A673 (cell line): Measurements from ENCODE around the gene RFC1. TPM values are rescaled to one million over a fixed set of nuclear protein-coding genes. Genes with fewer than 3 reads are reported as not detected.

Experiments used
- BruUV-seq: library from RNA; stranded (reverse); fragments of 400-500 nt; replicated peaks from 2 replicates; lab custom pipeline; 2021; lab: Mats Ljungman, UMichigan
- CTCF ChIA-PET: fragments of 300-600 bp; sonication (Branson Sonifier 250); formaldehyde crosslinking; loops from one replicate; lab custom pipeline; 2022; ENCODE audit warnings: antibody characterized with exemption; lab: Charles Lee
- POLR2A ChIA-PET: fragments of 300-600 bp; sonication (Branson Sonifier 250); formaldehyde crosslinking; loops from one replicate; lab custom pipeline; 2022; ENCODE audit warnings: antibody characterized with exemption; ENCODE audit not compliant: low non-redundant PET; lab: Charles Lee
- DNase-seq: peaks from one replicate; pipeline ENCODE4 v3.0.0-alpha.2; 2015; ENCODE audit warnings: low spot score
- H3K27ac ChIP-seq: fragments of 200-600 bp; sonication (generic); 2 replicates; pipeline ENCODE4 v1.5.1; 2016; ENCODE audit warnings: mixed run types, low read depth, mild to moderate bottlenecking, mixed read lengths, antibody characterized with exemption, low read length; ENCODE audit not compliant: poor library complexity, severe bottlenecking
- H3K27me3 ChIP-seq: fragments of 200-600 bp; sonication (generic); replicated peaks from 2 replicates; pipeline ENCODE4 v1.6.1; 2017; ENCODE audit warnings: mixed run types, low read depth, mild to moderate bottlenecking, mixed read lengths, antibody characterized with exemption, low read length; ENCODE audit not compliant: insufficient read depth, poor library complexity
- H3K36me3 ChIP-seq: fragments of 200-600 bp; sonication (generic); 2 replicates; pipeline ENCODE4 v1.6.1; 2016; ENCODE audit warnings: mixed run types, mild to moderate bottlenecking, mixed read lengths, antibody characterized with exemption, low read length; ENCODE audit not compliant: insufficient read depth, poor library complexity, severe bottlenecking
- H3K4me1 ChIP-seq: fragments of 200-600 bp; sonication (generic); 2 replicates; pipeline ENCODE4 v1.6.1; 2017; ENCODE audit warnings: mixed run types, mild to moderate bottlenecking, mixed read lengths, antibody characterized with exemption, low read length; ENCODE audit not compliant: insufficient read depth, poor library complexity, severe bottlenecking
- H3K4me3 ChIP-seq: fragments of 200-600 bp; sonication (generic); 2 replicates; pipeline ENCODE4 v1.5.1; 2016; ENCODE audit warnings: low read depth, mixed run types, mild to moderate bottlenecking, mixed read lengths, low read length; ENCODE audit not compliant: poor library complexity, severe bottlenecking
- H3K9me3 ChIP-seq: fragments of 200-600 bp; sonication (generic); 2 replicates; pipeline ENCODE4 v1.6.1; 2016; ENCODE audit warnings: mixed run types, low read depth, mild to moderate bottlenecking, mixed read lengths, antibody characterized with exemption, low read length; ENCODE audit not compliant: poor library complexity, severe bottlenecking
- CTCF ChIP-seq: fragments of 300-800, 200-600 bp; sonication (generic); conservative IDR thresholded peaks from 2 replicates; pipeline ENCODE4 v1.5.1; 2017; ENCODE audit warnings: low read depth, mild to moderate bottlenecking, antibody characterized with exemption, low read length, moderate library complexity, mixed read lengths
- EZH2 ChIP-seq: fragments of 200-600 bp; sonication (generic); IDR thresholded peaks from 2 replicates; pipeline ENCODE4 v1.6.1; 2017; ENCODE audit warnings: borderline replicate concordance, low read depth, mild to moderate bottlenecking, mixed read lengths, antibody characterized with exemption, low read length; ENCODE audit not compliant: poor library complexity, severe bottlenecking
- intact Hi-C: fragments of 100-400 bp; cut with micrococcal nuclease; formaldehyde crosslinking; loops from one replicate; pipeline ENCODE4 v1.10.0; 2022; ENCODE audit not compliant: unreplicated experiment
- total RNA-seq: library from RNA; stranded (reverse); gene quantifications from 2 replicates; pipeline ENCODE4 v1.2.3, GENCODE V29; 2021

RFC1 gene
- total RNA-seq, 1 experiment from 2014 or later = 71.8 TPM

- H3K27ac ChIP-seq = no peak overlapping the region
- no peaks in the 10 kb centered on the region for H3K4me1 ChIP-seq
- BruUV-seq = no TSS peak
- H3K27me3 ChIP-seq = no peaks in the 10 kb centered on the region
- ChIA-PET POLR2A (no interaction called here), CTCF (no interaction called here)
- H3K36me3 ChIP-seq = peaks cover 2% of the 10 kb centered on the region
- no peaks in the 10 kb centered on the region for H3K9me3 ChIP-seq
- no peak for TF ChIP-seq CTCF
- TF ChIP-seq EZH2 = no peak
- no peak for DNase-seq
- intact Hi-C loops = no loop called here
- no peak overlapping the region for H3K4me3 ChIP-seq
Measured at GRCh38 chr4:39263895-39264294, 102.3 kb downstream of the RFC1 start.

- no TSS peak for BruUV-seq
- H3K4me3 ChIP-seq = no peak overlapping the region
- no peaks in the 10 kb centered on the region for H3K9me3 ChIP-seq
- ChIA-PET POLR2A (interaction anchor here (0.6 kb wide), 1 partner anchor 394 kb away, joined by 8 read pairs; no protein-coding TSS in a partner anchor), CTCF (no interaction called here)
- H3K27ac ChIP-seq = no peak overlapping the region
- no peaks in the 10 kb centered on the region for H3K27me3 ChIP-seq
- H3K36me3 ChIP-seq = no peaks in the 10 kb centered on the region
- no peaks in the 10 kb centered on the region for H3K4me1 ChIP-seq
- TF ChIP-seq CTCF (no peak), EZH2 (no peak)
- DNase-seq = peak; percentile 10
- intact Hi-C loops = no loop called here
Measured at GRCh38 chr4:39259571-39260330, 106.4 kb downstream of the RFC1 start.

- H3K9me3 ChIP-seq = no peaks in the 10 kb centered on the region
- POLR2A ChIA-PET = interaction anchor here (0.6 kb wide), 1 partner anchor 736 kb away, joined by 3 read pairs; no protein-coding TSS in a partner anchor
- H3K27ac ChIP-seq = no peak overlapping the region
- no peaks in the 10 kb centered on the region for H3K27me3 ChIP-seq
- no peaks in the 10 kb centered on the region for H3K4me1 ChIP-seq
- TF ChIP-seq EZH2 = no peak
- no peak for TF ChIP-seq CTCF
- no TSS peak for BruUV-seq
- DNase-seq = no peak
- intact Hi-C loops = no loop called here
- H3K36me3 ChIP-seq = no peaks in the 10 kb centered on the region
- no peak overlapping the region for H3K4me3 ChIP-seq
- CTCF ChIA-PET = no interaction called here
Measured at GRCh38 chr4:39256436-39256835, 109.7 kb downstream of the RFC1 start.
